OCI-LY1 (cell line): Measurements from ENCODE around the gene SPPL3.

ENCODE experiments used
- H2AFZ ChIP-seq: fragments of 200-600 bp; sonication (generic), shearing (Covaris generic); 2 replicates; pipeline ENCODE4 v1.6.0; 2014; ENCODE audit warnings: antibody characterized with exemption, mild to moderate bottlenecking, low read length
- H3F3A ChIP-seq: fragments of 200-600 bp; sonication (generic), shearing (Covaris generic); 2 replicates; pipeline ENCODE4 v1.6.0; 2014; ENCODE audit warnings: mild to moderate bottlenecking, antibody characterized with exemption, low read length, moderate library complexity; ENCODE audit not compliant: insufficient read depth
- H3K27ac ChIP-seq: fragments of 200-600 bp; sonication (generic); 2 replicates; pipeline ENCODE4 v1.5.1; 2014; ENCODE audit warnings: low read length, mixed run types, mild to moderate bottlenecking, low read depth; ENCODE audit not compliant: poor library complexity, severe bottlenecking
- H3K27me3 ChIP-seq: fragments of 200-600 bp; sonication (generic); 2 replicates; pipeline ENCODE4 v1.6.0; 2014; ENCODE audit warnings: antibody characterized with exemption, mild to moderate bottlenecking, low read length, moderate library complexity; ENCODE audit not compliant: insufficient read depth
- H3K36me3 ChIP-seq: fragments of 200-600 bp; sonication (generic); 2 replicates; pipeline ENCODE4 v1.6.1; 2014; ENCODE audit warnings: mild to moderate bottlenecking, antibody characterized with exemption, low read length, moderate library complexity, mixed read lengths; ENCODE audit not compliant: insufficient read depth
- H3K4me1 ChIP-seq: fragments of 200-600 bp; sonication (generic); 2 replicates; pipeline ENCODE4 v1.5.1; 2014; ENCODE audit warnings: mild to moderate bottlenecking, low read length, moderate library complexity; ENCODE audit not compliant: insufficient read depth, severe bottlenecking
- H3K4me2 ChIP-seq: fragments of 200-600 bp; sonication (generic), shearing (Covaris generic); 2 replicates; pipeline ENCODE4 v1.6.1; 2014; ENCODE audit warnings: low read length
- H3K4me3 ChIP-seq: fragments of 200-600 bp; sonication (generic); 2 replicates; pipeline ENCODE4 v1.5.1; 2014; ENCODE audit warnings: low read length, low read depth, mild to moderate bottlenecking, mixed read lengths; ENCODE audit not compliant: poor library complexity, severe bottlenecking
- H3K79me2 ChIP-seq: fragments of 200-600 bp; shearing (Covaris generic); 2 replicates; pipeline ENCODE4 v1.6.1; 2016; ENCODE audit warnings: mixed run types, low read length, mixed read lengths; ENCODE audit not compliant: insufficient read depth
- H3K9ac ChIP-seq: fragments of 200-600 bp; sonication (generic), shearing (Covaris generic); 2 replicates; pipeline ENCODE4 v1.6.1; 2014; ENCODE audit warnings: mild to moderate bottlenecking, low read length, mixed read lengths
- H3K9me2 ChIP-seq: fragments of 200-600 bp; sonication (generic), shearing (Covaris generic); 2 replicates; pipeline ENCODE4 v1.6.1; 2014; ENCODE audit warnings: low read depth, mild to moderate bottlenecking, low read length, mixed read lengths
- H3K9me3 ChIP-seq: fragments of 200-600 bp; shearing (Covaris generic); 2 replicates; pipeline ENCODE4 v1.6.1; 2014; ENCODE audit warnings: low read length, mixed read lengths
- H4K20me1 ChIP-seq: fragments of 200-600 bp; sonication (generic), shearing (Covaris generic); 2 replicates; pipeline ENCODE4 v1.6.0; 2016; ENCODE audit warnings: mild to moderate bottlenecking, low read length; ENCODE audit not compliant: insufficient read depth
- EZH2 ChIP-seq: fragments of 200-600 bp; sonication (generic), shearing (Covaris generic); IDR thresholded peaks from 2 replicates; pipeline ENCODE4 v1.8.0; 2017; ENCODE audit warnings: borderline replicate concordance, mixed run types, mild to moderate bottlenecking, antibody characterized with exemption, low read length, moderate library complexity, mixed read lengths
- TF ChIP-seq, protein P1 (sequence below): fragments of 200-600 bp; sonication (generic), shearing (Covaris generic); IDR thresholded peaks from 2 replicates; pipeline ENCODE4 v1.5.1; 2017; ENCODE audit warnings: mild to moderate bottlenecking, antibody characterized with exemption, low read length, moderate library complexity, mixed read lengths

The SPPL3 gene

GRCh38 chr12:120763250-120763649, 140.9 kb downstream of the SPPL3 start:
- Histone ChIP-seq H3K9ac (no peak overlapping the region), H2AFZ (no peak overlapping the region), H3K79me2 (no peaks in the 10 kb centered on the region), H4K20me1 (no peaks in the 10 kb centered on the region), H3K9me3 (no peaks in the 10 kb centered on the region), H3K27me3 (no peaks in the 10 kb centered on the region), H3K4me1 (peaks cover 34% of the 10 kb centered on the region), H3K4me2 (no peak overlapping the region), H3K9me2 (no peaks in the 10 kb centered on the region), H3K27ac (no peak overlapping the region), H3F3A (no peaks in the 10 kb centered on the region), H3K36me3 (peaks cover 62% of the 10 kb centered on the region), H3K4me3 (no peak overlapping the region)
- TF ChIP-seq EZH2, result no peak
- TF ChIP-seq, protein P1, sequence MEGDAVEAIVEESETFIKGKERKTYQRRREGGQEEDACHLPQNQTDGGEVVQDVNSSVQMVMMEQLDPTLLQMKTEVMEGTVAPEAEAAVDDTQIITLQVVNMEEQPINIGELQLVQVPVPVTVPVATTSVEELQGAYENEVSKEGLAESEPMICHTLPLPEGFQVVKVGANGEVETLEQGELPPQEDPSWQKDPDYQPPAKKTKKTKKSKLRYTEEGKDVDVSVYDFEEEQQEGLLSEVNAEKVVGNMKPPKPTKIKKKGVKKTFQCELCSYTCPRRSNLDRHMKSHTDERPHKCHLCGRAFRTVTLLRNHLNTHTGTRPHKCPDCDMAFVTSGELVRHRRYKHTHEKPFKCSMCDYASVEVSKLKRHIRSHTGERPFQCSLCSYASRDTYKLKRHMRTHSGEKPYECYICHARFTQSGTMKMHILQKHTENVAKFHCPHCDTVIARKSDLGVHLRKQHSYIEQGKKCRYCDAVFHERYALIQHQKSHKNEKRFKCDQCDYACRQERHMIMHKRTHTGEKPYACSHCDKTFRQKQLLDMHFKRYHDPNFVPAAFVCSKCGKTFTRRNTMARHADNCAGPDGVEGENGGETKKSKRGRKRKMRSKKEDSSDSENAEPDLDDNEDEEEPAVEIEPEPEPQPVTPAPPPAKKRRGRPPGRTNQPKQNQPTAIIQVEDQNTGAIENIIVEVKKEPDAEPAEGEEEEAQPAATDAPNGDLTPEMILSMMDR, result no peak

DNA sequence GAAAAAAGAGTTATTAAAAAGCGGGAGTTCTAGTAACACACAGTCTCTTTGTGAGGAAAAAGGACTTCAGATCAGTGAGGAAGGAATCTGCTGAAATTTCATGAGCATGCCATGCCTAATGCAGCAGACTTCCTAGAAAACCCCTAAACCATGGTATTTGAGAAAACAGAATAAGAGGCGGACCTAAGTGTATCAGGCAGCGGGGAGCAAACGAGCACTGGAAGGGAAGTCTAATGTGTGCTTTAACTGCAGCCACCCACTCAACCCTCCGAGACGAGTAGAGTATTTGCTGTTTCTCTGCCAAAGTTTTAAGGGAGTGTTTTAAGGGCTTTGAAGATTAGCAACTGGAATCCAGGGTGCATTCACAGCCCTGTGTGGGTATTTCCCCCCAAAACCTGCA, 142.1 kb downstream of the SPPL3 start:
- H3K9me3 ChIP-seq, result no peaks in the 10 kb centered on the region
- no peaks in the 10 kb centered on the region for H3K9me2 ChIP-seq
- H3K4me2 ChIP-seq, result no peak overlapping the region
- H3K79me2 ChIP-seq, result no peaks in the 10 kb centered on the region
- no peaks in the 10 kb centered on the region for H3F3A ChIP-seq
- no peaks in the 10 kb centered on the region for H3K27me3 ChIP-seq
- no peak overlapping the region for H3K27ac ChIP-seq
- peaks cover 52% of the 10 kb centered on the region for H3K36me3 ChIP-seq
- no peaks in the 10 kb centered on the region for H4K20me1 ChIP-seq
- H3K9ac ChIP-seq, result no peak overlapping the region
- TF ChIP-seq, protein P1, result no peak
- no peak for TF ChIP-seq EZH2
- no peak overlapping the region for H3K4me3 ChIP-seq
- no peak overlapping the region for H2AFZ ChIP-seq
- H3K4me1 ChIP-seq, result peaks cover 25% of the 10 kb centered on the region

- Histone ChIP-seq H3K9me3 (no peaks in the 10 kb centered on the region), H3K9ac (no peak overlapping the region), H3K9me2 (no peaks in the 10 kb centered on the region), H3K4me1 (peaks cover 25% of the 10 kb centered on the region), H3K79me2 (no peaks in the 10 kb centered on the region), H3K4me2 (no peak overlapping the region), H3K4me3 (no peak overlapping the region), H3K36me3 (peaks cover 46% of the 10 kb centered on the region), H2AFZ (no peak overlapping the region), H3K27ac (no peak overlapping the region), H3F3A (no peaks in the 10 kb centered on the region), H3K27me3 (no peaks in the 10 kb centered on the region), H4K20me1 (no peaks in the 10 kb centered on the region)
- TF ChIP-seq, protein P1, result no peak
- TF ChIP-seq EZH2, result no peak
These were observed 142.6 kb downstream of the SPPL3 start for GRCh38 chr12:120761519-120761934.
